Neural cell (in vitro differentiated cells): ENCODE data around the gene RBM33.

Experiments used
- EZH2 ChIP-seq: fragments of 200-600, 300-800 bp; shearing (Covaris generic), sonication (generic); IDR thresholded peaks from 2 replicates; pipeline ENCODE4 v1.6.1; 2014; ENCODE audit warnings: antibody characterized with exemption, low read length, borderline replicate concordance, mild to moderate bottlenecking; ENCODE audit not compliant: insufficient read depth, poor library complexity, severe bottlenecking
- MXI1 ChIP-seq: fragments of 450-650 bp; conservative IDR thresholded peaks from 2 replicates; pipeline ENCODE4 v1.6.1; 2014; ENCODE audit warnings: antibody characterized with exemption, mild to moderate bottlenecking; ENCODE audit not compliant: poor library complexity, severe bottlenecking
- POLR2AphosphoS5 ChIP-seq: IDR thresholded peaks from 2 replicates; pipeline ENCODE4 v1.6.1; 2012
- SMC3 ChIP-seq: fragments of 450-650 bp; conservative IDR thresholded peaks from 2 replicates; pipeline ENCODE4 v1.6.1; 2014; ENCODE audit warnings: antibody characterized with exemption, mild to moderate bottlenecking, moderate library complexity; ENCODE audit not compliant: poor library complexity

DNA sequence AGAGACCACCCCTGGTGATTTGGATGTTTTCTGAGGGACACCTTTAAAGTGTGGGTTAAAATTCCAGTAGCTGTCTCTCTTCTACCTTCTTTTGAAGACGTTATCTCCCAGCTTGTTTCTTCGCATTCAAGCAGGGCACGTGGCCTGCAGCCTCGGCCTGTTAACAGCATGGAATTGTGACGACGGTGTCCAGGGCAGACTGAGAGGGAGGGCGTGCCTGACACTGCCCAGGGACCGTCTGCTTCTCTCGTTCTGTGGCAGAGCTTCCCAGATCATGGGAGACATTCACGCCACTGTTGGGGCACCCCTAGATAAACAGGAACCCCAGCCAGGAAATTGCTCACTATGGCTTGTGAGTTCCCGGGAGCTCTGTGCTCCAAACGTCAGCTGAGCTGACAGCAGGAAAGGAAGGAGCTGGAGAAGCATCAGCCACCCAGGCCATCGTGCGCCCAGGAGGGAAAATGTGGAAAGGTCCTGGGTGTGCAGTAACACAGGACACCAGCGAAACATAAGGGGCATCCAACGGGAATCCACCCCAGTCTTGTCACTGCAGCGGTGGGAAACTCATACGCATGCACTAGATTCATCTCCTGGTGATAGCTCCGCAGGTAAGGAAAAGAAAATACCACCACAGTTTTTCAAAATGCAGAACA is 41.1 kb upstream of the RBM33 start:
- no peak for TF ChIP-seq EZH2
- no peak for TF ChIP-seq SMC3
- TF ChIP-seq POLR2AphosphoS5 = no peak
- TF ChIP-seq MXI1 = no peak
